Trophoblast cell (in vitro differentiated cells and primary cell): ENCODE measurements around the gene GLOD5.

ENCODE experiments used
- DNase-seq, 2 donors: peaks; one replicate each; pipeline ENCODE4 v3.0.0-alpha.2; 2016
- H2AFZ ChIP-seq: 2 replicates; pipeline ENCODE4 v1.6.1; 2013; ENCODE audit warnings: low read length, moderate library complexity, mild to moderate bottlenecking; ENCODE audit not compliant: insufficient read depth, poor library complexity
- H2AK5ac ChIP-seq: 2 replicates; pipeline ENCODE4 v1.6.1; 2013; ENCODE audit warnings: mild to moderate bottlenecking, low read length
- H2BK120ac ChIP-seq: 2 replicates; pipeline ENCODE4 v1.6.1; 2013; ENCODE audit warnings: low read length, mild to moderate bottlenecking, moderate library complexity; ENCODE audit not compliant: insufficient read depth, poor library complexity
- H2BK12ac ChIP-seq: 2 replicates; pipeline ENCODE4 v1.6.1; 2013; ENCODE audit warnings: mild to moderate bottlenecking, low read length, moderate library complexity
- H2BK5ac ChIP-seq: 2 replicates; pipeline ENCODE4 v1.6.1; 2013; ENCODE audit warnings: low read length, low read depth, moderate library complexity, mild to moderate bottlenecking; ENCODE audit not compliant: poor library complexity
- H3K14ac ChIP-seq: 2 replicates; pipeline ENCODE4 v1.6.1; 2013; ENCODE audit warnings: mild to moderate bottlenecking, low read length
- H3K18ac ChIP-seq: 2 replicates; pipeline ENCODE4 v1.6.1; 2013; ENCODE audit warnings: mild to moderate bottlenecking, low read length
- H3K23ac ChIP-seq: 2 replicates; pipeline ENCODE4 v1.6.1; 2013; ENCODE audit warnings: low read length
- H3K27ac ChIP-seq: 2 replicates; pipeline ENCODE4 v1.5.1; 2013; ENCODE audit warnings: low read depth, mild to moderate bottlenecking, inconsistent platforms, low read length, moderate library complexity
- H3K27me3 ChIP-seq: 2 replicates; pipeline ENCODE4 v1.6.1; 2013; ENCODE audit warnings: inconsistent platforms, mild to moderate bottlenecking, low read length, moderate library complexity; ENCODE audit not compliant: insufficient read depth
- H3K36me3 ChIP-seq, 2 experiments: 1 replicate in 1 of 2; 2 replicates in 1 of 2; pipeline ENCODE4 v1.6.1; 2013; ENCODE audit warnings: low read length in 2 of 2, mild to moderate bottlenecking in 2 of 2, moderate library complexity in 1 of 2; ENCODE audit not compliant: insufficient read depth in 2 of 2, control insufficient read depth in 1 of 2
- H3K4ac ChIP-seq: 2 replicates; pipeline ENCODE4 v1.6.1; 2013; ENCODE audit warnings: low read depth, mild to moderate bottlenecking, low read length, moderate library complexity
- H3K4me1 ChIP-seq, 2 experiments: 1 replicate in 1 of 2; 2 replicates in 1 of 2; pipeline ENCODE4 v1.6.1; 2013; ENCODE audit warnings: low read length in 2 of 2, mild to moderate bottlenecking in 2 of 2, moderate library complexity in 1 of 2; ENCODE audit not compliant: insufficient read depth in 2 of 2, control insufficient read depth in 1 of 2
- H3K4me2 ChIP-seq: 2 replicates; pipeline ENCODE4 v1.6.1; 2013; ENCODE audit warnings: inconsistent platforms, mild to moderate bottlenecking, low read length, moderate library complexity
- H3K4me3 ChIP-seq: 2 replicates; pipeline ENCODE4 v1.5.1; 2013; ENCODE audit warnings: mild to moderate bottlenecking, low read depth, low read length, inconsistent platforms
- H3K79me1 ChIP-seq: one replicate; pipeline ENCODE4 v1.6.1; 2013; ENCODE audit warnings: low read length
- H3K79me2 ChIP-seq: 2 replicates; pipeline ENCODE4 v1.6.1; 2013; ENCODE audit warnings: low read length, mild to moderate bottlenecking; ENCODE audit not compliant: control insufficient read depth, insufficient read depth, poor library complexity
- H3K9ac ChIP-seq: 2 replicates; pipeline ENCODE4 v1.6.1; 2013; ENCODE audit warnings: mild to moderate bottlenecking, low read length
- H3K9me3 ChIP-seq: 2 replicates; pipeline ENCODE4 v1.6.1; 2013; ENCODE audit warnings: low read depth, mild to moderate bottlenecking, control low read depth, inconsistent platforms, low read length; ENCODE audit not compliant: insufficient read depth
- H4K12ac ChIP-seq: 2 replicates; pipeline ENCODE4 v1.6.1; 2013; ENCODE audit warnings: low read depth, mild to moderate bottlenecking, low read length, moderate library complexity
- H4K8ac ChIP-seq: 2 replicates; pipeline ENCODE4 v1.6.1; 2013; ENCODE audit warnings: low read depth, mild to moderate bottlenecking, low read length, moderate library complexity
- H4K91ac ChIP-seq: one replicate; pipeline ENCODE4 v1.6.1; 2013; ENCODE audit warnings: low read depth, mild to moderate bottlenecking, low read length, moderate library complexity
- WGBS: extraction: QIAGEN DNeasy Blood & Tissue Kit; methylation state at CpG from one replicate; pipeline ENCODE4 v1.1.7; 2013; ENCODE audit warnings: missing lambda C conversion rate; ENCODE audit not compliant: insufficient read length, insufficient coverage; ENCODE audit errors: extremely low coverage; 5-methylcytosine and 5-hydroxymethylcytosine counted together

GLOD5 gene

DNA sequence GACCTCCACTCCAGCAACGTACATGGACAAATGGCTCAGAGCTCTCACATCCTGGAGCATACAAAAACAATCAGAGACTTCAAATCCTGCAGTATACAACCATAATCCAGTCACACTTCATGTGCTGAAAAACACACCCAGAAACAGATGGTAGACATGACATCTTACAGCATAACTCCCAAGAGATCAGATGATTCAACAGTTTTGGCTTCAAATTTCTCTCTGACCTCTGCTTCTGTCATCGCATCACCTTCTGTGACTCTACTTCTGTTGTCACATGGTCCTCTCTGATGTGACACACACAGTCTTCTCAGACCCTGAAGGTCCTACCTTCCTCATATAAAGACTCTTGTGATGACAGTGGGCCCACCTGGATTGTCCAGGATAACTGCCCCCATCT is 46.5 kb upstream of the GLOD5 start:
- H2AK5ac ChIP-seq: no peak overlapping the region
- WGBS: no CpG with 5 or more reads among the region's 2 CpGs
- H4K8ac ChIP-seq: no peak overlapping the region
- H3K14ac ChIP-seq: no peak overlapping the region
- no peak for DNase-seq
- no peaks in the 10 kb centered on the region for H3K79me2 ChIP-seq
- H3K4ac ChIP-seq: no peak overlapping the region
- H3K27ac ChIP-seq: no peak overlapping the region
- H3K4me2 ChIP-seq: no peak overlapping the region
- no peak overlapping the region for H2BK120ac ChIP-seq
- H3K9ac ChIP-seq: no peak overlapping the region
- no peaks in the 10 kb centered on the region for H3K79me1 ChIP-seq
- H3K27me3 ChIP-seq: no peaks in the 10 kb centered on the region
- H3K23ac ChIP-seq: no peak overlapping the region
- H4K91ac ChIP-seq: no peak overlapping the region
- H4K12ac ChIP-seq: no peak overlapping the region
- no peak overlapping the region for H3K18ac ChIP-seq
- H3K4me1 ChIP-seq: peaks cover 0 to 6% of the 10 kb centered on the region in 2 experiments
- no peak overlapping the region for H3K4me3 ChIP-seq
- H3K9me3 ChIP-seq: no peaks in the 10 kb centered on the region
- H3K36me3 ChIP-seq: no peaks in the 10 kb centered on the region
- H2AFZ ChIP-seq: no peak overlapping the region
- no peak overlapping the region for H2BK5ac ChIP-seq
- H2BK12ac ChIP-seq: no peak overlapping the region

GRCh38 chrX:48715876-48716502 is 45.6 kb upstream of the GLOD5 start:
- Histone ChIP-seq H2AK5ac (no peak overlapping the region), H3K14ac (no peak overlapping the region), H3K18ac (no peak overlapping the region), H3K23ac (no peak overlapping the region), H3K9me3 (no peaks in the 10 kb centered on the region), H4K8ac (no peak overlapping the region), H2BK12ac (no peak overlapping the region), H2BK5ac (no peak overlapping the region), H2AFZ (no peak overlapping the region), H3K79me1 (no peaks in the 10 kb centered on the region), H4K12ac (no peak overlapping the region), H3K79me2 (no peaks in the 10 kb centered on the region), H3K9ac (no peak overlapping the region), H3K4me1 (peaks cover 0 to 6% of the 10 kb centered on the region in 2 experiments), H3K4me3 (no peak overlapping the region), H2BK120ac (no peak overlapping the region), H3K27me3 (no peaks in the 10 kb centered on the region), H3K4me2 (no peak overlapping the region), H3K27ac (no peak overlapping the region), H3K36me3 (no peaks in the 10 kb centered on the region), H3K4ac (no peak overlapping the region), H4K91ac (no peak overlapping the region)
- WGBS: no CpG with 5 or more reads among the region's 4 CpGs
- no peak for DNase-seq

GRCh38 chrX:48719958-48720357 is 41.6 kb upstream of the GLOD5 start:
- Histone ChIP-seq H4K91ac (no peak overlapping the region), H4K8ac (no peak overlapping the region), H2BK120ac (no peak overlapping the region), H2BK5ac (no peak overlapping the region), H3K23ac (no peak overlapping the region), H2AK5ac (no peak overlapping the region), H3K4me1 (no peaks in the 10 kb centered on the region), H3K36me3 (no peaks in the 10 kb centered on the region), H3K27ac (no peak overlapping the region), H3K4me3 (no peak overlapping the region), H3K9me3 (no peaks in the 10 kb centered on the region), H3K4ac (no peak overlapping the region), H3K79me1 (no peaks in the 10 kb centered on the region), H3K9ac (no peak overlapping the region), H3K14ac (no peak overlapping the region), H3K79me2 (no peaks in the 10 kb centered on the region), H3K27me3 (no peaks in the 10 kb centered on the region), H3K18ac (no peak overlapping the region), H2BK12ac (no peak overlapping the region), H4K12ac (no peak overlapping the region), H3K4me2 (no peak overlapping the region), H2AFZ (no peak overlapping the region)
- no CpG with 5 or more reads among the region's 2 CpGs for WGBS
- DNase-seq: no peak

GRCh38 chrX:48720577-48721250 is 40.8 kb upstream of the GLOD5 start:
- no peak overlapping the region for H3K4me2 ChIP-seq
- no peak overlapping the region for H2BK12ac ChIP-seq
- H3K27me3 ChIP-seq: no peaks in the 10 kb centered on the region
- no peak overlapping the region for H3K23ac ChIP-seq
- DNase-seq: no peak
- H3K27ac ChIP-seq: no peak overlapping the region
- no peak overlapping the region for H3K14ac ChIP-seq
- H4K12ac ChIP-seq: no peak overlapping the region
- H3K9ac ChIP-seq: no peak overlapping the region
- H2AFZ ChIP-seq: no peak overlapping the region
- no peak overlapping the region for H3K18ac ChIP-seq
- no peak overlapping the region for H3K4me3 ChIP-seq
- no peaks in the 10 kb centered on the region for H3K36me3 ChIP-seq
- no peak overlapping the region for H2BK120ac ChIP-seq
- H3K4me1 ChIP-seq: no peaks in the 10 kb centered on the region
- H2AK5ac ChIP-seq: no peak overlapping the region
- no CpG with 5 or more reads among the region's 4 CpGs for WGBS
- H3K9me3 ChIP-seq: no peaks in the 10 kb centered on the region
- no peak overlapping the region for H4K8ac ChIP-seq
- no peak overlapping the region for H4K91ac ChIP-seq
- no peaks in the 10 kb centered on the region for H3K79me2 ChIP-seq
- no peak overlapping the region for H2BK5ac ChIP-seq
- no peak overlapping the region for H3K4ac ChIP-seq
- H3K79me1 ChIP-seq: no peaks in the 10 kb centered on the region
